ENCODE measurements around the gene MRPL12. TPM values are rescaled to one million over a fixed set of nuclear protein-coding genes. Genes with fewer than 3 reads are reported as not detected.

The MRPL12 gene
- total RNA-seq, 1 donor from 2014 or later, result 157 TPM

DNA sequence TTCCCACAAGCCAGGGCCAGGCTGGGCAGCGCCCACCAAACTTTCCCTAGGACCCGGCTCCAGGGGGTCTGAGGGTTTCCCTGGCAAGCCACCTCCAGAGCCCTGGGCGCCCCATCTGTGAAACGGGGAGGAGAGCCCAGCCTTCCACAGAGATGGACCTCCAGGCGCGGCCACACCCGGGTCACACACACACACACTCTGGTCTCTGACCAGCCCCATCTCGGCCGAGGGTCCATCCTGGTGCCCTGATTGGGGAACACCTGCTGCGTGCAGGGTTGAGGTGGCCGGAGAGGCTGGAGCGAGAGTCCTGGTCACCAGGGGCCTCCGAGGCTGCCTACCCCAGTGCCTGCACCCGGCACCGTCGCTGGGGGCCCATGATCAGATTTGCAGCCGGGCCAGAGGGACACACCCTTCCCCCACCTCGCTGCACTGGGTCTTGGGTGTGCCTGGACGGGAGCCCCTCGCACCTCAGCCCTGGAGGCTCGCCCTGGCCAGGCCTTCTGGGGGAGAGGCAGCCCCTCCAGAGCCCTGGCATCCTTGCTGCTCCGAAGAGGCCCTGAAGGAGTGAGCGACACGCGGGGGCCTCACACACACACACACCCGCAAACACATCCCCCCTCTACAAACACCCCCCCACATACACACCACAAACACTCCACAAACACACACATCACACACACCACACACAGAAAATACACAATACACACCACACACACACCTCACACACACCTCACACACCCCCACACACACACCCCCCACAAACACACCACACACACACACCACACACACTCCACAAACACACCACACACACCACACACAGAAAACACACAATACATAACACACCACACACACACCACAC is 38.7 kb downstream of the MRPL12 start:
- Histone ChIP-seq H3K9me3 (replicated peaks) (no peaks in the 10 kb centered on the region), H3K27me3 (ENCODE audit: low read depth) (peaks cover 19% of the 10 kb centered on the region), H3K36me3 (no peaks in the 10 kb centered on the region), H3K4me1 (no peaks in the 10 kb centered on the region), H3K4me3 (no peak overlapping the region), H3K27ac (replicated peaks) (no peak overlapping the region)
- no peak for DNase-seq
- TF ChIP-seq, protein P1, sequence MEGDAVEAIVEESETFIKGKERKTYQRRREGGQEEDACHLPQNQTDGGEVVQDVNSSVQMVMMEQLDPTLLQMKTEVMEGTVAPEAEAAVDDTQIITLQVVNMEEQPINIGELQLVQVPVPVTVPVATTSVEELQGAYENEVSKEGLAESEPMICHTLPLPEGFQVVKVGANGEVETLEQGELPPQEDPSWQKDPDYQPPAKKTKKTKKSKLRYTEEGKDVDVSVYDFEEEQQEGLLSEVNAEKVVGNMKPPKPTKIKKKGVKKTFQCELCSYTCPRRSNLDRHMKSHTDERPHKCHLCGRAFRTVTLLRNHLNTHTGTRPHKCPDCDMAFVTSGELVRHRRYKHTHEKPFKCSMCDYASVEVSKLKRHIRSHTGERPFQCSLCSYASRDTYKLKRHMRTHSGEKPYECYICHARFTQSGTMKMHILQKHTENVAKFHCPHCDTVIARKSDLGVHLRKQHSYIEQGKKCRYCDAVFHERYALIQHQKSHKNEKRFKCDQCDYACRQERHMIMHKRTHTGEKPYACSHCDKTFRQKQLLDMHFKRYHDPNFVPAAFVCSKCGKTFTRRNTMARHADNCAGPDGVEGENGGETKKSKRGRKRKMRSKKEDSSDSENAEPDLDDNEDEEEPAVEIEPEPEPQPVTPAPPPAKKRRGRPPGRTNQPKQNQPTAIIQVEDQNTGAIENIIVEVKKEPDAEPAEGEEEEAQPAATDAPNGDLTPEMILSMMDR (IDR thresholded peaks at IDR 0.05; ENCODE audit: borderline replicate concordance), result no peak
- intact Hi-C loops (cut with micrococcal nuclease), result no loop called here

Small RNA genes lying within 50 kb of the gene (microRNA-seq; reads per million reads assigned to microRNA genes)
- gene MIR6786, result not detected

Other genes starting within 250 kb of the MRPL12 start
- 342 TPM for gene ACTG1, start 190.6 kb upstream of the MRPL12 start, total RNA-seq
- 0.38 TPM for gene FSCN2, start 175.0 kb upstream of the MRPL12 start, total RNA-seq
- 15.9 TPM for gene FAAP100, start 151.0 kb upstream of the MRPL12 start, total RNA-seq
- gene NPLOC4, start 66.3 kb upstream of the MRPL12 start, total RNA-seq, result 87.5 TPM
- gene TSPAN10, start 66.2 kb upstream of the MRPL12 start, total RNA-seq, result 0.30 TPM
- not detected for gene PDE6G, start 46.8 kb upstream of the MRPL12 start, total RNA-seq
- gene OXLD1, start 36.8 kb upstream of the MRPL12 start, total RNA-seq, result 18.4 TPM
- gene CCDC137, start 36.6 kb upstream of the MRPL12 start, total RNA-seq, result 5.6 TPM
- gene ARL16, start 19.6 kb upstream of the MRPL12 start, total RNA-seq, result 9.0 TPM
- gene HGS, start 19.4 kb upstream of the MRPL12 start, total RNA-seq, result 50.5 TPM
- gene SLC25A10, start 8.9 kb downstream of the MRPL12 start, total RNA-seq, result 8.2 TPM
- gene GCGR, start 100.8 kb downstream of the MRPL12 start, total RNA-seq, result not detected
- gene MCRIP1, start 129.9 kb downstream of the MRPL12 start, total RNA-seq, result 110 TPM
- 0.25 TPM for gene PPP1R27, start 131.7 kb downstream of the MRPL12 start, total RNA-seq
- gene P4HB, start 157.2 kb downstream of the MRPL12 start, total RNA-seq, result 267 TPM
- gene ARHGDIA, start 168.0 kb downstream of the MRPL12 start, total RNA-seq, result 95.1 TPM
- 32.1 TPM for gene ALYREF, start 188.2 kb downstream of the MRPL12 start, total RNA-seq
- gene ANAPC11, start 188.4 kb downstream of the MRPL12 start, total RNA-seq, result 161 TPM
- 0.19 TPM for gene NPB, start 198.9 kb downstream of the MRPL12 start, total RNA-seq
- 48.1 TPM for gene PCYT2, start 208.0 kb downstream of the MRPL12 start, total RNA-seq
- 8.5 TPM for gene SIRT7, start 214.8 kb downstream of the MRPL12 start, total RNA-seq
- 24.3 TPM for gene MAFG, start 224.4 kb downstream of the MRPL12 start, total RNA-seq
- gene PYCR1, start 233.9 kb downstream of the MRPL12 start, total RNA-seq, result 3.8 TPM
- 7.2 TPM for gene MYADML2, start 243.9 kb downstream of the MRPL12 start, total RNA-seq